ENCODE data around the gene GLT1D1.
A peak's percentile ranks its signal among the peaks of the same experiment; 100 is the strongest.
"Not testable (repeated sequence)": the region's sequence is repeated elsewhere in the genome, so short reads cannot be mapped to it uniquely, and the experiment has no call there.

Gene GLT1D1

GRCh38 chr12:128852885-128853599 lies at the start of gene GLT1D1:
TSS of gene GLT1D1 (plus strand) at chr12:128853478. CDS start at chr12:128853582, 104 bp downstream.
- no peak for DNase-seq

DNA sequence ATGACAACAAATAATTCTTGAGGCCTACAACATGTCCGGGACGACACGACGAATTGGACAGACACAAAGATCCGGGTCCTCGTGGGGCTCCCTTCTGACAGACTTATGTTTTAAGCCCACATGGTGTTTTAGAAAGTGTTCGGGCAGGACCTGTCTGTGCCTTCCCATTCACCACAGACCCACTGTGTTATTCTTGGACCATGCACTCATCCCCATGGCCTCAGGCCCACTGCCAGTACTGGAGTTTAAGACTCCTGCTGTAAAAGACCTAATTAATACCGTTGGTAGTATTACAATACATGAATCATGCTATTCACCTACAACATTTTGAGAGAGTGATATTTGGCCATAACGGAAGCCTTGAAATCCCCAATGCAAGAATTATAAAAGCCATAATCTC lies 49.5 kb upstream of the GLT1D1 start:
- DNase-seq, result no peak

DNA sequence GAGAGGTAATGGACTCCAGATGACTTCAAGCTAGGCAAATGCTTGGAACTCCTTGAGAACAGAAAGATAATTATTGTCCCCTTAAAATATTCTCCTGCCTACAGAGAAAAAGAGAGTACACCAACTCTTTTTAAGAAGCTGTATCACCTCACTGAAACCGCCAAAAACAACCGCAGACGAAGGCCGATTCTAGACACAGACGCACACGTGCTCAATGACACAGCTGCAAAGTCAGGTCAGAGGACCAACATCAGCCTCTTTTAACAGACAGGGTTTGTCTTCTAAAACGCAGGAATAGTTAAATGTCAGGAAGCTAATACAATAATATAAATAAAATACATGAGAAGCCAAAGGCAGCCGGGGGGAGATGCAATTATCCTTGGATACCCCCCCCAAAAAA lies 48.5 kb upstream of the GLT1D1 start:
- no peak for DNase-seq

DNA sequence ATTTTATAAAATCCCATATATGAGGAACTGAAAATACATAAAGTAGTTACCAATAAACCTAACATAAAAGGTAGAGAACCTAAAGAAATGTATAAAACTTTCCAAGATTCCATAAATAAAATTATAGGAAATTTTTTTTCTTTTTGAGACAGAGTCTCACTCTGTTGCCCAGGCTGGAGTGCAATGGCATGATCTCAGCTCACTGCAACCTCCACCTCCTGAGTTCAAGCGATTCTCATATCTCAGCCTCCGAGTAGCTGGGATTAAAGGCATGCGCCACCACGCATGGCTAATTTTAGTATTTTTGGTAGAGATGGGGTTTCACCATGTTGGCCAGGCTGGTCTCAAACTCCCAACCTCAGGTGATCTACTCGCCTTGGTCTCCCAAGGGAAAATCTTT lies 47.9 kb upstream of the GLT1D1 start:
- DNase-seq, result not testable (repeated sequence)

DNA sequence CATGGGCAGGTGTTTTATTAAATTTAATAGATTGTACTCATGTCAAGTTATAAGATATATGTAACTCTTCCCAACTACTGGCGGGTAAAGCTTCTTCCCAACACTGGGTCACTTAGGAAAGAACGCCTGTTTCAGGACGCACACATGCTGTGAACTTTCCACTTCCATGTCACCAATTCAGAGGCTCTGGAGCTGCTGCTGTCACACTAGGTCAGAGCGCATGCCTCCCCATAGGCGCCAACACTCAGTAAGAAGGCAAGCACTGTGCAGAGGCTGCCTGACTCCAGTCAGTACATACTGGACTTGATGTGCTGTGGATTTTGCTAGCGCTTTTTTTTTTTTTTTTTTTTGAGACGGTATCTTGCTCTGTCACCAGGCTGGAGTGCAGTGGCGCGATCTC lies 46.7 kb upstream of the GLT1D1 start:
- DNase-seq, result no peak

GRCh38 chr12:128807161-128807724 lies 46.0 kb upstream of the GLT1D1 start:
- no peak for DNase-seq

DNA sequence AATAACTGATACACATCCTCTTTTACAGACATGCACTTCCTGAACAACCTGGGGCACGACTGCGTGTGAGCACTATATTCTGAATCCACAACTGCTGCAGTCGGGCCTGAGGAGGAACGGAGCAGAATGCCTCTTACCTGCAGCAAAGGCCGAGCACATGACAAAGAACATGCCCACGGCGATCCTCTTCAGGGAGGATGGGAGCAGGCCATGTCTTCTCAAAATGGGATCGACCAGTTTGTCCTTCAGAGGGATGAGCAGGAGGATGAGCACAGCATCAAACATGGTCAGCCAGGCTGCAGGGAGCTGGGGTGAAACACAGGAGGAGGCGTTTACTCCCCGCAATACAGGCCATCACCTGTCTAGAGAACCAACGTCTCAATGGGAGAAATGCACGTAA lies 44.6 kb upstream of the GLT1D1 start:
- DNase-seq, result no peak

DNA sequence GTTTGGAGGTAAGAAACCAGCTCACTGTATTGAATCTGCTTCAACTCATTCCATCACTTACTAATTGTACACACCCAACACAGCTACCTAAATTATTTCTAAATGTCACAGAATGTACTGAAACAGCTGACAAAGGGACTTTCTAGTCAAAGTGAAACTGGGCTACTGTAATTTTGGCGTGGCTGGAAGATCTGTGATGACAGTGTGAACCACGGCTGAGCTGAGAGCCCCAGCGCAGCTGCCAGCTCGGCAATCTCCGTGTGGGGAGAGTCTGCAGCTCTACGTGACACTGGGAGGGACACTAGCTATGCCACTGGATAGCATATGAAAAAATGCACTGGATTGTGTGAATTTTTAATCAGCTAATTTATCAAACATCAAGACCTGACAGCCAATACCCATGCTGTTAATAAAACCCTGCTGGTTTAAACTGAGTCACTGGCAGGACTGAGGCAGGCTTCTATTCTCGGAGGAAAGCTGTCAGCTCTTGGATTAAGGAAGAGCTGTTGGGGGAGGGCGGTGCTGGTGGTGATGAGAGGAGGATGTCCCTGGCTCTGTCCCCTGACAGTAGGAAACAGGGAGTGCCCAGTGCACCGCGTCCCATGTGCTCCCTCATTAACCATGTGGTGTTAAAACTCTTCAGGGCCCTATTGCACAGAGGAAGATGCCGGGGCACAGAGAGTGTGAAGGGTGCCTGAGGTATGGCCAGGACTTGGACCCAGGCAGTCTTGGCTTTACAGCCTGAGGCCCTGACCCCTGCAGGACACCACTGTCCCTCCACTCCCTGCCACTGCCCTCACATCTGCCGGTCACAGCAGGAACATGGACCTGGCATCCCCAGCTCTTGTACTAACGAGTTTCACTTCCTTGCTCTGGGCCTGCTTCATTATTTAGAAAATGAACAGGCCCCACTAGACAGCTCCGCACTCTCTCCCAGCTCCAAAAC lies 42.8 kb upstream of the GLT1D1 start:
- peak in 1 of 2 donors; percentile 35 for DNase-seq

DNA sequence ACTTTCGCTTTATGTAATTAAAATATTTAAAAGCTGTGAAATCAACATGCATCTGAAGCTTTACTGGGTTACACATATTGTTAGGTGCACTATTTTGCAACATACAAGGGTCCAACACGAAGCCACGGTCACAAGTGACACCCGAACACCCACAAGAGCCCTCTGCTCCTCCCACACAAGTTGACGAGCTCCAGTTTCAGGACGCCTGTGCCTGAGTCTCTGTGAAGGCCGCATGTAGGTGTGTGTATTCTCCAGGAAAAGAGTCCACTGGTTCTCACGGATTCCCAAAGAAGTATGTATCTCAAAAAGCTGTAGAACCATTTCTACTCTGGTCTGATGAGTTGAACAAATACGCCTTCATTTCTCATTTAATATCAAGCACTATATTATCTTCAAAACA lies 41.5 kb upstream of the GLT1D1 start:
- no peak for DNase-seq

DNA sequence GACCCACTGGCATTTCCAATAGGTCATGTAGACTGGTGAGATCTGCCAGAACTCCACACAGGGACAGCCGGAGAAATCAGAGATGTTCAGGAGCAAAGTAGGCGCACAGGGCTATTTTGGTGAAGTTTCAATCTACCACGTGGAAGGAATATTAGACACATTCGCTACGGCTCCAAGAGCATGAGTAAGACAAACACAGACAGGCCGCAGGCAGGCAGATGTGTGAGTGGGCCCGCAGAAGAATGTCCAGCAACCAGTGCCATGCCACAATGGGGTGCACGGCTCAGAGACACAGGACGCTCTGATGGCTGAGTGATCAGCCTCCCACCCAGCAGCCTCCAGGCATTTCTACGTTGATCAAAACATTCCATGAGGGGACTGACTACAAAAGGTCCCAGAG lies 39.9 kb upstream of the GLT1D1 start:
- DNase-seq, result no peak

GRCh38 chr12:128813883-128814282 lies 39.4 kb upstream of the GLT1D1 start:
- no peak for DNase-seq

GRCh38 chr12:128814411-128815261 lies 38.6 kb upstream of the GLT1D1 start:
- no peak for DNase-seq

GRCh38 chr12:128815779-128816642 lies 37.3 kb upstream of the GLT1D1 start:
- no peak for DNase-seq

DNA sequence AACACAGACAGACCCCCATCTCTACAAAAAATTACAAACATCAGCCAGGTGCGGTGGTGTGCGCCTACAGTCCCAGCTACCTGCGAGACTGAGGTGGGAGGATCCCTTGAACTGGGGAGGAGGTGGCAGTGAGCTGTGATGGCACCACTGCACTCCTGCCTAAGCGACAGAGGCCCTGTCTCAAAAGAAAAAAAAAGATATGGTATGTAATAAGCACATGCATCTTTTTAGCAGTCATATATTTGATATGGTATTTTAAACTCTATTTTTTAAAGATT lies 36.7 kb upstream of the GLT1D1 start:
- no peak for DNase-seq

- DNase-seq, result no peak
These were observed 35.9 kb upstream of the GLT1D1 start for GRCh38 chr12:128817111-128818015.

DNA sequence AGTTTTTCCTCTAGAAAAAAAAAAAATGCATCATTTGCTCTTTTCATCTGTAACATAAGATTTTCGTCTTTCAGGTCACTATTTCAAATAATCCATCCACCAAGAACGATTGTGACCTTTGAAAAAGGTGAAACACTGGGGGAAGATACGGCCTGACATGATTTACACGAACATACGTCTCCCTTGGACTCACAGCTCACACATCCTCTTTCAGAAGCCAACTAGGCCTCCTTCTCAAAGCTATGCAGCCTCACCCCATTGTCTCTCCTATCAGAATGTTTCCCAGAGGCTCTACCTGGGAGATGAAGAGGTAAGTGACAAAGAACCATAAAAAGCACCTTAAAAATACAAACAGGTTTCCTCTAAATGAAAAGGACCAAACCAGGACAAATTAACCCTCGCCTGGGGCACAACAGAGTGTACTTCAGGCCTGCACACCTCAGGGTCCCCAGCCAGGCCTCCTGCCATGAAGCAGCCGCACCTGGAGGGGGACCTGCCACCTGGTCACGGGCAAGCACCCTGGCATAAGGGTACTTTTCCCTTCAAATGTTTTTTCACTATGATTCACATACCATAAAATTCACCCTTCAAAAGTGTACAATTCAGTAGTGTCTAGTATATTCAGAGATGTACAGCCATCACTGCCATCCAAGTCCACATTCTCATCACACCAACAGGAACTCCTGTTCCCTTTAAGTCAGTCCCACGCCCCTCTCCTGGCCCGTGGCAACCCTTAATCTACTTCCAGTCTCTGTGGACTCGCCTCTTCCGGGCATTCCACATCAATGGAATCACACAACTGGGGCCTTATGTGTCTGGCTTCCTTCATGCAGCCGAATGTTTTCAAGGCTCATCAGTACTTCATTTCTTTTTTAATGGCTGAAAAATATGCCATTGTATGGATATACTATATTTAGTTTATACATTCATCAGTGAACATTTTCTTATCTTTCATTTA lies 34.9 kb upstream of the GLT1D1 start:
- no peak for DNase-seq

DNA sequence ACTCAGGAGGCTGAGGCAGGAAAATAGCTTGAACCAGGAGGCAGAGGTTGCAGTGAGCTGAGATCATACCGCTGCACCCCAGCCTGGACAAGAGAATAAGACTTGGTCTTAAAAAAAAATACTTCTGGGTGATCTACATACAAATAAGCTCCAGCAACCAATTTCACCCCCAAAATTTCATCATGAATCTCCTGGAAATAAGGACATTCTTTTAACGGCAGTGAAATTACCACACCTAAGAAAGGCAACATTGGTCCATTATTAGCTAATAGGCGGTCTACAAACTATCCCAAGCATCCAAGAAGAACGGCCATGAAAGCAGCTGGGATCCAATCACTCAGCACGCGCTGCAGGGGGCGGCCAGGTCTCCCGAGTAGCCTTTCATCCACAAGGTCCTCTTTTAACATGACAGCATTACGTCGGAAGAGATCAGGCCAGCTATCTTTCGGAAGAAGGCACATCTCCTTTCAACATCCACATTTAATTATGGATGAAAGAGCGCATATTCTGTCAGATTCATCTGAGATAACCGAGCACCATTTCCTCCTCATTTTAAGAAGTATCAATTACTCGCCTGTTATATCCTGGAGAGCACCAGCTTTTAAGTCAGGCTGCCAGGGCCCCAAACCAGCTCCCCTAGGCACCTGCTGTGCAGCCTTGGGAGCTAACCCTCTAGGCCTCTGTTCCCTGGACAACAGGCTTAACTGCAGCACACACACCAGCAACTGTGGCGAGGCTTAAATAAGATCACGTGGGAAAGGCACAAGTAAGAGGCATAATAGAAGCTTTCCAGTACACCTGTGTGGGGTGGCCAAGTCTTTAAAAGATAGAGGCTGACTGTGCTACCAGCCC lies 33.8 kb upstream of the GLT1D1 start:
- no peak for DNase-seq

GRCh38 chr12:128820253-128820652 lies 33.0 kb upstream of the GLT1D1 start:
- DNase-seq, result no peak

All from stimulated activated CD4-positive, alpha-beta T cell treated with anti-CD3 and anti-CD28 coated beads, Interleukin-2, amount 100 ng/mL, for 48 hours (primary cell).